Fibroblast of skin of right biceps (primary cell): ENCODE measurements around the gene MEG3.

Source experiments
- DNase-seq: peaks from one replicate; pipeline ENCODE4 v3.0.0-alpha.2; 2013

The MEG3 gene

DNA sequence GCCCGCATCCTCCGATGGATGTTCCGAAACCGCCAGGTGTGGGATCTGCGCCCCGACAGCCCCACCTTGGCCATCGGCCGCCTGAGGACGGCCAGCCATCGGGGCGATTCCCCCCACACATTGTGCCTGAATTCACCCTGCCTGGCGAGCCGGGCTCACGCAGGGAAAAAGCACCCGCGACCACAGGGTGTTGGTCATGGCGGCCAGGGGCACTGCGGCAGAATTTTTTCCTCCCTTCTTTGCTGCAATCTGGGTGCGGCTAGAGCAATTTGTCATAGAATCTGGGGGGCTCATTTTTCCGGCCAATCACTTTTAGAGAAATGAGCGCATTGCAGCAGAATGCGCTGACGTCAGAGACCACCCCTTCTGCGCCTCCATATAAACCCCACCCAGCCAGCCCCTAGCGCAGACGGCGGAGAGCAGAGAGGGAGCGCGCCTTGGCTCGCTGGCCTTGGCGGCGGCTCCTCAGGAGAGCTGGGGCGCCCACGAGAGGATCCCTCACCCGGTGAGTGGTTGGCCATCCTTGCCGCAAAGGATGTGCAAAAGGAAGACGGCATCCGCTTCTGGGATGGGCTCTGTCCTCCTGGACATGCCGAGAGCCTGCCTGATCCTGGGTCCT lies at the start of gene MEG3:
MEG3 (plus strand) TSS at position 406 of the 619 bp plus-strand sequence.
- peak; percentile 87 for DNase-seq

DNA sequence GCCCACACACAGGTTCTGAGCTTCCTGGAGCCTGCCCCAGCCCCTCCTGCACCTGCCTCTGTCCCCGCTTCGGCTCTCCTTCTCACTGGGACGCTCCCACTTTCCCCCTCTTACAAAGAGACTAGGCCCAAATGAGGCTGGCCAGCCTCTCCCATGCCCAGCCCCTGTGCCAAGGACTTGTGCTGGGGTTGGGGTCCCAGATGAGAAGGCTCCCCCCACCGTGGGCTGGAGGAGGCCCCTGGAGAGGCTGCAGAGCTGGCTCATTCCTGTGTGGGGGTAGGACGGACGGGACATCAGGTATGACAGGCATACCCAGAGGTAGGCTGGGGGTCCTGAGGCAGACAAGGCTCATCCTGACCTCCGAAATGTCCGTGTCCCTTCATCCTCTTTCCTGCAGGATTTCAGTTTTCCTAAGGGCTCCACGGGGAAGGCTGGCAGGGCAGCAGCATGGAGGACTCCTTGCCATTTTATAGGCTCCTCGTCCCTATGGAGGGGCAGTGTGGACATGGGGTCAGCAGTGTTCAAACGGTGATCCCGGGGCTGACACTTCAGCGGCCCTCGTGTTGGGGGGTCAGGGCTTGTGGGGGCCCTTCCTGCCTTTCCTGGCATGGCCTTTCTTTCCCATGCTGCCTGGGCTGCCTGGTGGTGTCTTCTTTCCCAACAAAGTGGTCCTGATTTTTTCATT lies 49.1 kb upstream of the MEG3 start:
- DNase-seq = no peak

DNA sequence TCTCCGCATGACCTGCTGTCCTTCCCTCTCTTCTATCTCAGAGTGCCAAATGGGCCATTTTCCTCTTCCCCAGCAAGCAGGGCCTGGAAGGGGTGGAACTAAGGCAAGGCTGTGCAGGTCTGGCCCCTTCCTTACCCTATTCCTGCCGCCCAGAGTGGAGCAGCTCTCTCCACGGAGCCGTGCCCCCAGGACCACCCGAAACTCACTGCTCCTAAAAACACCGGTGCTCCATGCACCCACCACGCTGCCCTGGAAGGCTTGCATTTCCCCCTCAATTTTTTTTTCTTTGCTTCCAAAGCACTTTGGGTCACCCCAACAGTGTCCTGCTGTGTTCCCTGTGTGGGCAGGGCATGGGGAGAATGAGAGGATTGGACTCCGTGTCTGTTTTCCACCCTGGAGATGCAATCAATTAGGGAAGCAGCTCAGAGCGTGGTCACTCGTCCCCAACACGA lies 48.5 kb upstream of the MEG3 start:
- DNase-seq = no peak

DNA sequence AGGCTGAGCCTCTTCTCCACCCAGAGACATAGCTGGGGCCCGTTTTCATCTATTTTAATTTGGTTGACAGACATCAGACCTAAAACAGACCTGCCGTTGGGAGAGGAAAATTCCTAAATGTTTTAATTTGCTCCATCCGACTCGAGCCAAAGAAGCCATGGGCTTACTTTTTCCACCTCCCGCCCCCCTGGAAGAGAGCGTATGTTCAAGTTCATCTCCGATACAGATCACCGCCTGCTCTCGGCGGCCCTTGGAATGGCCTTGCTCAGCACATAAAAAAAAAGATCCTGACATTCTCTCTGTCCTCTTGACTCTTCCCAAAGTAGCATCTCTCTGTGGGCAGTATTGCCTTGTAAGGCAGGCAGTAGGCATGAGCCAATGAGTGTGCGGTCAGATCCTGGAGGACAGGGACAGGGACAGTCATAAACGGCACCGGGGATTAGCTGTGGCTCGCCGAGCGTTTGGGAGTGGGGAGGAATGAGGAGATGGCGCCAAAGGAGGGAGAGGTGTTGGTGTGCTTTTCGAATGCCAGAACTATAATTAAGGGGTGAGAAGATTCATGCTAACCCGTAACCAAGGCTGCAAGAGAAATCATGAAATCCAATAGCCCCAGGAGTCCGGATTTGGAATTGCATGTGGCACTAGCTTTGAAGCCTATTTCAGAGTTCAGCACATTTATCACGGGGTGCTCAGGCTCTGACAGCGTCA lies 47.9 kb upstream of the MEG3 start:
- no peak for DNase-seq

DNA sequence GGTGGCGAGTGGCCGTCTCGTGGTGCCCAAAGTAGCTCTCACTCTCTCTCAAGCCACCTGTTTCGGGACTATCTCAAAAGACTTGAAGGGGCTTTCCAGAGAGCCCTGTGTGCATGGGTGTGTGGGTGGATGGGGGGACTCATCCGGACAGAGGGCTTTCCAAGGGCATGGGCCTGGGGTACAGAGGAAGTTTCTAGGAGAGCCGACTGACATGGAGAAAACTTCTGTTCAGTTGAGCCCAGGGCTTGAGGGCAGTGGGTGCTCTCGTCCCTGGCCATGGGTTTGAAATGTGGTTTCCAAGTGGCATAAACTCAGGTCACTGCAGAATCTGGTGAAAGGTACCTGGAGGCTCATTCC lies 47.4 kb upstream of the MEG3 start:
- DNase-seq = no peak

DNA sequence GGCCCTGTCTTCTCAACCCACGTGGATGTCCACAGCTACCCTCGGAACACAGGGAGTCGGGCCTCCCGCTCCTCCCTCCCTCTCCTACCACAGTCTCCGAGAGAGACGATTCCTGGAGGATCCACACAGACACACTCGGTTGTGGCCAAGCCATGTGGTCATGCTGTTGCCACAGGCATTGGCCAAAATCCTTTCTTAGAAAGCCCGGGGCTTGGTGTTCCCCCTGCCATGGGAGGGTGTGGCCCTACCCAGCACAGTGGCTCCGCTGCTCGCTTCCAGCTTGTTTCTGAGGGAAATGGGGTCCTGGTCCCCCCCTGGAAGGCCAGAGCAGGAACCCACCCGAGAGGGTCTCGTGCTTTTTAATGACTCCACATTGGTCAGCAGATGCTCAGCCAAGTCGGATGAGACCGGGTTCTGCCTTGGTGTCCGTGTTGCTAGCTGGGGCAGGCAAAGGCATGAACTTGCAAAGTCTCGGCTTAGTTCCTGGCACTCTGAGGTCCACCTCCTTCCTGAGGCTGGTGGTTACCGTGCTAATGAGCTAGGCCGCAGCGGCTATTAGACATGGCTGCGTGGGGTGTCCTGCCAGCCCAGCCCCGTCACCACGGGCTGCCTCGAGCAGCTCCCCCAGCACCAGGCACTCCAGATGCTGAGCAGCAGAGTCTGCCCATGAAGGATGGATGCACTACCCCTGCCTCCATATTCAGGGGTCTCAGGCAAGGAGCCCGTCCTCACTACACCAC lies 46.8 kb upstream of the MEG3 start:
- DNase-seq = no peak

DNA sequence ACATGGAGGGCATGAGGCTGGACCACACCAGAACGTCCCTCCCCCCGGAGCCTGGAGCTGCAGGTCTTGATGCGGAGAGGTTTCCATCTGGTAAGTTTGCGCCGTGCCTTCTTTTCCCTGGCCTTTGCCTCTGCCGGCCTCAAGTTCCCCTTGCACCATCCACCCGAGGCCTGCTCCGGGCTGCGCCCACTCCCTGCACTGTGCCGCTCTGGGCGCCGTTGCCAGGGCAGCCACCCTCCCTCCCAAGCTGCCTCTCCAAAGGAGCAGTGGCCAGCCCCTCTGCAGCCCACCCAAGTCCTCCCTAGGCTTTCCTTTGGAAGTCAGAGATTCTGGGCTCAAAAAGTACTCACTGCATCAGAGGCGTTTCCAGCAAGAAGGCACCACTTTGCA lies 46.2 kb upstream of the MEG3 start:
- no peak for DNase-seq

DNA sequence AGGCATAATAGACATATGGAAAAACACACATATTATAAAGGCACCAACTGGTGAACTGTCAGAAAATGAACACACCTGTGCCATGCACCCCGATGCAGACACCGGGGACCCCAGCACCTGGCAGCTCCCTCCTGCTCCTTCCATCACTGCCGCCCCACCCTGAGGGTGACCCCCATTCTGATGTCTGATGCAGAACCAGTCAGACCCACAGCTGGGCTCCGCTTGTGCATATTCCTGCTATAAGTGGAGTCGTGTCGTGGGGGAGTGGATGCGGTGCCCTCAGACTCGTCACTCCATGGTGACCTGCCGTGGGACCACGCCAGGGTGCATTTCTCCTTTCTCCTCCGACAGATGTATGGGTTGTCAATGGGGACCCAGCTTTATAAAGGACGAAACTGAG lies 45.7 kb upstream of the MEG3 start:
- no peak for DNase-seq

DNA sequence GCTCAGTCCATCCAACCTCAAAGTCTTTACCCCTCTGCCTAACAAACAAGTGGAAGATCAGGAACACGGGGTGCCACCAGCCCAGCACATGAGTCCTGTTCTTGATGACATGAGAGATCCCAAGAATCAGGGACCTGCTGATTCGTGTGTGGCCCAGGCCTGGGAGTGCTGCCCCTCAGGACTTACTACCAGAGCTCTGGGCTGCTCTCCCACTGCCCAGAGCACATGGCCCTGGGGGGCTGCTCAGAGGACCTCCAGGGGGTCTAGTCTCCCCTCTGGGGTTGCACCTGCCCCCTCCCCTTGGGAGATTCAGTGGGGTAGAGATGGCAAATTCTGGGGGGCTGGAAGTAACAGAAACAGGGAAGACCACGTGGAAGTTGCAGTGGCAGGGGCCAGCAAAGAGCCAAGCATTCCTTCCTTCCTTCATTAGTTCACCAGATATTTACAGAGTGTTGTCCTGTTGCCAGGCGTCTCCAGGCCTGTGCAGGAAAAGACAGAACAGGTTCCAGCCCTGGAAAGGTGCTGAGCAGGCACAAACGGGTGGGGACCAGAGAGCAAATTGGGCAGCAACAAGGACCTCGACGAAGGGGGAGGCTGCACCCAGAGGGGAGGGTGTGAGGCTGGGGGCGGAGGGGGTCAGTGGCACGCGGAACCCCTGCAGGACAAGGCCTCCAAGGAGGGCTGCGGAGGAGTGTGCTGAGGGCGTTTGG lies 45.1 kb upstream of the MEG3 start:
- no peak for DNase-seq

DNA sequence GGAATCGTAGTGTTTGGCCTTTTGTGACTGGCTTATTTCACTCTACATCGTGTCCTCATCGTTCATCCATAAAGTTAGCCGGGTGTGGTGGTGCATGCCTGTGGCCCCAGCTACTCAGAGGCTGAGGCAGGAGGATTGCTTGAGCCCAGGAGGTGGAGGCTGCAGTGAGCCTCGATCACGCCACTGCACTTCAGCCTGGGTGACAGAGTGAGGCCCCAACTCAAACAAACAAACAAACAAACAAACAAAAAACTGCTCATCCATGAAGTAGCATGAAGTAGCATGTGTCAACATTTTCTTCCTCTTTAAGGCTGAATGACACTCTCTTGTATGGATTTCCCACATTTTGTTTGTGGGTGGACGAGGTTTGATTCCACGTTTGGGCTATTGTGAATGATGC lies 44.0 kb upstream of the MEG3 start:
- no peak for DNase-seq

DNA sequence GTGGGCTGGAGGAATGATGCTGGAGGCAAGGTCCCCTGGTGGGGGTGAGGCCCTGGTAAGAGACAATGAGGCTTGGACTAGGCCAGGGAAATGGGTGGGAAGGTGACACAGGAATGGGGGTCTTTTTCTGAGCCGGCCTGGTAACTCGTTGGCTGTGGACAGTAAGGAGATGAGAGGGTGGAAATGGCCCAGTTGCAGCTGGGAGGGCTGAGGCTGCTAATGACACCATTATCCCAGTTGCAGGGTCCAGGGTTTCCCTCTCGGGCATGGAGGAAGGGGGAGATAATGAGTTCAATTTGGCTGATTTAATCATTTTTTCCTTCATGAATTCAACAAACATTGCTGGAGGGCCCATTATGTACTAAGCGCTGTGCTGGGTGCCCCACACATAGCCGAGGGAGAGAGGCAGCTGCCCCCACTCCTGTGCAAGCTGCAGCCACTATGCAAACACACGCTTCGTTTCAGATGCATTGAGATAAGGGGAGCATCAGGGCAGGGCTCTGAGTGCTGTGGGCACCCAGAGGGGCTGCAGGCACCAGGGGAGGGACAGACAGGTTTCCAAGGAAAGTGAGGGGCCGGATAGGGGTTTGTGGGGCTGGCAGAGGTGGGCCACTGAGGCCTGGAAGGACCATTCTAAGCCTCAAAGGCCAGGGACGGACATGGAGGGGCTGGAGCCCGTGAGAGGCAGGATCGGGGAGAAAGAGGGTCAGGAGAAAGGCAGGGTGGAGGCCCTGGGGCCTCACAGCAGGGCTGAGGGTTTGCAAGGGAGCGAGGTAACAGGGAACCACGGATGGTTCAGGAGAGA lies 43.2 kb upstream of the MEG3 start:
- DNase-seq = no peak

DNA sequence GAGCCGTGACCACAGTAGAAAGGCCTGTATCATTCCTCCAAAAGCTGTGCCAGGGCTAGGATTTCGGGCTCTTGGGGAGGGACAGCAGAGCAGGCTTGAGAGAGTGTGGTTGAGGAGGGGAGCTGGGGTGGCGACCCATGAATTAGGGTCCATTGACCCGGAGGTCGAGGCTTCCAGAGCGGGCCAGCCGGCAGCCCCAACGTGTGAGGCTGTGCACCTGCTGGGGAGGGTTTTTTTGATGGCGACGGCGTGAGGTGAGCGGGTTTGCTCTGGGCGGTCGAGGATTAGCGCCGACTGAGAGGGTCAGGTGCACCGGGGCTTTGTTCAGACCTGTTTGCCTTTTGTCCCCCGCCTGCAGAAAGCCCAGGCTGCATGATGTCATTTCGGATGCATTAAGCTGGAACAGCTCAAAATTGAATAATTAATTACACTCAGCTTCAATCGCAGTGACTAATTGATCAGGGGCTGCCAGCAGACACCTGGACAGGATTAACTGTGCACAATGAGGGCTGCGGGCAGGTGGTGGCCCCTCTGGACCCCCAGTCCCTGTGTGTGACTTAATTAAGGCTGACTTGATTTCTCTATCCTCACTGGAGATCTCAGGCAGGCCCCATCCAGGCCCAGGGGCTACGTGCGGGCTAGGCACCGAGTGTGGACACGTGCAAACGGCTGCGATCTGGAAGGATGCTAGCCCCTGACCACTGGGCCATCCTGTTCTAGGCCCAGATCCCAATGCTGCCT lies 42.1 kb upstream of the MEG3 start:
- DNase-seq = no peak

DNA sequence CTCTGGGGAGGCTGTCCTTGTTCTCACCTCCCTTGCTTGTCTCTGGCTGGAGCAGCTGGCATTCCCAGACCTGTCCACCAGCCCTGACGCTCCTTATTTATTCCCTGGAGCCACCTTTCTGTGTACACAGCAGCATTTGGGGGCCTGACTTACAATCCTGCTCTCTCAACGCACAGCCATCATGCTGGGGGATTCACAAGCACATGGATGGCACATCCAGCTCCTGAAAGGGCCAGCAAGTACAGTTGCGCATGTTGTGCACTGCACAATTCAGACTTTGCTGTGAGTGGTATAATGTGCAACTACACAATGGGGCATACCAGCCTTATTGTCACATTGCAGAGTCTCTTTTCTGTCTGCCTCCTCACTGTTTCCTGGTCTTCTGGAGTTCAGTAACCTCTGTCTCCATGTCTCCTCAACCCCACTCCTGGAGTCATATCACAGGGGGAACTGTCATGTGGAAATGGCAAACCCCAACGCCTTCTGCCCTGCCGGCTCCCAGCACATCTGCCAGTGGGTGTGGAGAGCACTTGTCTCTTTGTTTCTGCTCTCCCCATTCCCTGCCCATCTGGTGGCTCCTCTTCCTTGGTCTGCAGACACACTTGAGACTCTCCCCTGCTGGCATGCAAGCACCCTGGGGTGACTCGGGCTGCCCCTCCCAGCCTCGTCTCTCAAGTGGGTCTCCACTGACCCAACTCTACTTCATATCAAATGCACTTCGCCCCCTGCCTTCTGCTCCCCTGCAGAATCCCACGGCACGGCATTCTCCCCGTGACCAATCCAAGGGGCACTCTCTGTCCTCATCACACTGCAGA lies 41.2 kb upstream of the MEG3 start:
- DNase-seq = no peak

DNA sequence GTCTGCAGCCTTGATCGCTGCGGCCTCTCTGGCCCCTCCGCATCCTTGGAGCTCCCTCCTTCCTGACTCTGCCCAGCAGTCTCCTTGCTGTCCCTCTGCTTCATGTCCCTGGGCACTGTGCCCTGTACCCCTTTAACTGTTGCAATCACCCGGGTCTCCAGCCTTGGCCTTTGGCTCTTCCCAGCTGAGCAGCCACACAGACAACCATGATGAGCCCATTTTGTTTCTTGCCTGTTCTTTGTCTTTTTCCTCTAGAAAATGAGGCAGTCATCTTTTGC lies 40.6 kb upstream of the MEG3 start:
- no peak for DNase-seq

DNA sequence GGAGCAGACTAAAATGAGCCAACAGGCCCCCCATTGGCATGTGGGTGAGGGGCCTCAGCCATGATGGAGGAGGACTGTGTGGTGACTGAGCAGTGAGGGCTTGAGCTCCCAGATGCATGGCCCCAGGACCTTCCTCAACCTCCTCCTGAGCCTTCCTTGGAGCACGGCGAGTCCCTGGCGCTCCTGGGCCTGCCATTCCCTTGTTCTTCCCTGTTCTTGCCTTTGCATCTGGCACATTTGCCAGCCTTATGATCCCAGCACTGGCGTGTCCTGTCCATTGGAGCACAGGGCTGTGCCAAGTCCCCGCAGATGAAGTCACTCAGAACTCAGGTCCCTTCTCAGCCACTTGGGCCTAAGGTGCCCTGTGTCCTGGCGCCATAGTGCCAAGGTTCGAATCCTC lies 40.3 kb upstream of the MEG3 start:
- DNase-seq = no peak

DNA sequence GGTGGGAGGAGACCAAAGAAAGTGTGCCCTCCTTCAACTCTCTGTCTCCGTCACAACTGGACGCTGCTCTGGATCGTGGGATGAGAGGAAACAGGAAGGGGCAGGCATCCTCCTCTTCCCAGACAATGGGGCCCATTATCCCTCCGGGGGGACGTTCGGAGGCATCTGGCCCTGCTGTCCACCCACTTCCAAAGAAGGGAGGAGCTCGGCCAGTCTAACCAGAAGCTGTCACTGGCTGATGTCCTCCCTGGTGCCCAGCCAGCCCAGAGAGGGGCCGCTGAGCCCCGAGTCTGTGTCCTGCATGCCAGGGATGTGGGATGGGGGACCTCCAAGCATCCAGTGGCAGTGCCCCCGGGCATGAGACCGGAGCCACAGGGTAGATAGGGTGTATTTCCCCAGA lies 39.8 kb upstream of the MEG3 start:
- no peak for DNase-seq

DNA sequence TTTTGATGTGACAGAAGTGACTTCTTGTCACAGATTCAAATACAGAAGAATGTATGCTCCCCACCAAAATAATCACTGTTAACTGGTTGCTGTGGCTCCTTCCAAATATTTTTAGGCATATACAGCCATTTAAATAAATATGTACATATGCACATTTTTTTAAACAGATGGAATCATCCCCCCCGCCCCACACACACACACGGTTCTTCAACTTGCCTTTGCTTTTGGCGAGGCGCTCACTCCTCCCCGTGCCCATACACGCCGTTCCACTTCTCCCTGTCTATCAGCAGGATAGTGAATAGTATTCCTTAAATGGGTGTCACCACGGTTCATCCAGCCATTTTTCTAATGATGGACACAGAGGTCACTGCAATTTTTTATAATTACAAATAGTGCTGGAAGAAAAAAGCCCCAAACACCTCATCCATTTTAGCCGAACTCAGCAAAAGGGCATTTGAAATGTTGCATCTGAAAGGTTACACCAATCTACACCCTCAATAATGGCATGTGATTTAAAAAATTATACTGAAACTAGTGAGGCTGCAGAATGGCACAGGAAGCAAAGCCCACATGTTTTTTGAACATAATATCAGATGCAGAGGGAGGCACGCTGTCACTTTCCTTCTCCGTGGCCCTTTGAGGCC lies 39.2 kb upstream of the MEG3 start:
- no peak for DNase-seq

DNA sequence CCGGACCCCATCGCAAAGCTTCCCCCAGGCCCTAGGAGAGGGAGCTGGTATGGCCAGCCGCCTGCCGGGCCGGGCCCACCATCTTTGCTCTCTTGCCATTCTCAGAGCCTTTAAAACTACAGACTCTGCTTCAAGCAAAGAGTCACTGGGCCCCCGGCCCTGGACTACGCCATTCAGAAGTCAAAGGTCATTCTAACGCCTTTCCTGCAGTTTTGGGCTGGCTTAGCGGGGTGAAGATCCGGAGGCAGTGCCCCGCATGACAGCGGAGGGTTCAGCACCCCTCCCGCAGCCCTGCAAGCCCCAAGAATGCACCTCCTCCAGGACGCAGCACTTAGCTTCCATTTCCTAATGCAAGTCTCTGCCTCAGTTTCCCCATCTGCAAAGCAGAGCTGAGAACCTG lies 38.3 kb upstream of the MEG3 start:
- DNase-seq = no peak

DNA sequence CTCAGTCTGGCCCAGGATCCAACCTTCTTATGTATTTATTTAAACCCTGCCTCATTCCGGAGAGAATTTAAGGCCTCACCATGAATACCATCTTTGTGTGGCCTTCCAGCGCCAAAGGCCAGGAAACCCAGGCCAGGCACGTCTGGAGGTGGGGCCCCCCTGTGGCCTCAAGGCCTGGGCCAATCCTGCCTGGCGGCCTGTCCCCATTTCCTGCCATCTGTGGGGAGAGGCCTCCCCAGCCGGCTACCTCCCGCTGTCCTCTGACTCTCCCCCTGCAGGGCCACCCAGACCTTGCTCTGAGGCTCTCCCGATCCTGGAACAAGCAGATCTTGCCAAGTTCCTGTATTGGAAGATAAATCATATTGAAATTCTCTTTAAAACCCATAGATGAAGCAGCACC lies 37.4 kb upstream of the MEG3 start:
- DNase-seq = no peak

DNA sequence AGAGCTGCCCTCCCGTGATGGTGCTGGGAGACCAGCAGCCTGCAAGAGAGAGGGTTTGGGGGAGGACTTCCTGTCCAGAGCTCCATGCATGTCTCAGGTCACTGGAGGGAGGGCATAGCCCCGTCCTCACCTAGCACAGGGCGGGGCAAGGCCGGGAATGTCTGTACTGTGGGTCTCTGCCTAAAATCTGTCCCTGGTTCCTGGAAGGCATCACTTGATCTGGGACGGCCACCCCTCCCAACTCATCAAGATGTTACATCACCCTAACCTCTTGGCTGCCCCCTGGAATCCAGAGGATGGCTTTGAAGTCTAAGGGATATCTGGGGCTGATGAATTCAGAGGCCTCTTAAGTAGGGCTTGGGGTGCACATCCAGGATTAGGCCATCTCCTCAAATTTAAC lies 37.0 kb upstream of the MEG3 start:
- DNase-seq = no peak
